Sigmoid colon (tissue), 7 donors: ENCODE data around the gene NTM. TPM values are rescaled to one million over a fixed set of nuclear protein-coding genes. Genes with fewer than 3 reads are reported as not detected.

Experiments
- DNase-seq: peaks from one replicate; pipeline ENCODE4 v3.0.0-alpha.2; 2019
- H3K27ac ChIP-seq, 4 donors: fragments of 200-600 bp; sonication (generic); one replicate each; pipeline ENCODE4 v1.5.1; 2016 to 2019; ENCODE audit warnings: mild to moderate bottlenecking in 1 of 4
- H3K27me3 ChIP-seq, 3 donors: fragments of 200-600 bp; sonication (generic); one replicate each; pipeline ENCODE4 v1.5.1; 2019; ENCODE audit warnings: mild to moderate bottlenecking in 1 of 3
- H3K36me3 ChIP-seq, 4 donors: fragments of 200-600 bp; sonication (generic); one replicate each; pipeline ENCODE4 v1.5.1; 2016 to 2019
- H3K4me1 ChIP-seq, 4 donors: fragments of 200-600 bp; sonication (generic); one replicate each; pipeline ENCODE4 v1.5.1; 2017 to 2019
- H3K4me3 ChIP-seq, 4 donors: fragments of 200-600 bp; sonication (generic); one replicate each; pipeline ENCODE4 v1.5.1; 2017 to 2019; ENCODE audit warnings: mild to moderate bottlenecking in 2 of 4, moderate library complexity in 1 of 4
- H3K9me3 ChIP-seq, 4 donors: fragments of 200-600 bp in 3 of 4; sonication (generic) in 3 of 4; one replicate each; pipeline versions ENCODE4 v1.5.1 to v1.6.1; 2013 to 2019
- EP300 ChIP-seq, 4 donors: sonication (generic); formaldehyde crosslinking; IDR thresholded peaks; one replicate each; pipeline ENCODE4 v1.6.1; 2017; ENCODE audit warnings: antibody characterized with exemption in 4 of 4
- POLR2A ChIP-seq, 2 donors: fragments of 450-650 bp; IDR thresholded peaks; one replicate each; pipeline ENCODE4 v1.6.1; 2016; ENCODE audit warnings: antibody characterized with exemption in 2 of 2, mild to moderate bottlenecking in 2 of 2, moderate library complexity in 2 of 2
- POLR2AphosphoS5 ChIP-seq, 4 donors: sonication (generic); formaldehyde crosslinking; IDR thresholded peaks; one replicate each; pipeline ENCODE4 v1.6.1; 2017; ENCODE audit warnings: antibody characterized with exemption in 4 of 4
- WGBS, 2 donors: extraction: QIAGEN DNeasy Blood & Tissue Kit; methylation state at CpG; one replicate each; pipeline ENCODE4 v1.1.7; 2013; 5-methylcytosine and 5-hydroxymethylcytosine counted together
- intact Hi-C: fragments of 100-400 bp; cut with DNase I; formaldehyde crosslinking; loops from one replicate; pipeline ENCODE4 v1.15.1; 2023
- polyA plus RNA-seq, 3 donors: library from polyadenylated mRNA; stranded (reverse); fragments of 200-250 nt; gene quantifications; one replicate each; pipeline ENCODE4 v1.2.3, GENCODE V29; 2013
- total RNA-seq, 4 donors: library from RNA; depleted of rRNA; stranded (reverse); fragments of >200 nt; gene quantifications; one replicate each; pipeline ENCODE4 v1.1.0, GENCODE V29; 2016
- TF ChIP-seq, protein P1 (sequence below), 4 experiments: fragments of 450-650 bp in 3 of 4; fragments of 200-600 bp in 1 of 4; IDR thresholded peaks; one replicate each; pipeline ENCODE4 v1.5.1; 2016 to 2019; ENCODE audit warnings: antibody characterized with exemption in 4 of 4, mild to moderate bottlenecking in 3 of 4, moderate library complexity in 2 of 4
- donor health status: healthy with polysubstance abuse.
- donor health status: Bipolar disorder and iron deficiency.
- donor health status: healthy.

The NTM gene
- total and polyA plus RNA-seq, 7 donors = 0.96 to 18.3 (median 6.4) TPM; not detected in 1

- H3K36me3 ChIP-seq = no peaks in the 10 kb centered on the region
- intact Hi-C loops = no loop called here
- H3K27me3 ChIP-seq = no peaks in the 10 kb centered on the region
- TF ChIP-seq EP300 (IDR thresholded peaks at IDR 0.05) = no peak
- TF ChIP-seq, protein P1, sequence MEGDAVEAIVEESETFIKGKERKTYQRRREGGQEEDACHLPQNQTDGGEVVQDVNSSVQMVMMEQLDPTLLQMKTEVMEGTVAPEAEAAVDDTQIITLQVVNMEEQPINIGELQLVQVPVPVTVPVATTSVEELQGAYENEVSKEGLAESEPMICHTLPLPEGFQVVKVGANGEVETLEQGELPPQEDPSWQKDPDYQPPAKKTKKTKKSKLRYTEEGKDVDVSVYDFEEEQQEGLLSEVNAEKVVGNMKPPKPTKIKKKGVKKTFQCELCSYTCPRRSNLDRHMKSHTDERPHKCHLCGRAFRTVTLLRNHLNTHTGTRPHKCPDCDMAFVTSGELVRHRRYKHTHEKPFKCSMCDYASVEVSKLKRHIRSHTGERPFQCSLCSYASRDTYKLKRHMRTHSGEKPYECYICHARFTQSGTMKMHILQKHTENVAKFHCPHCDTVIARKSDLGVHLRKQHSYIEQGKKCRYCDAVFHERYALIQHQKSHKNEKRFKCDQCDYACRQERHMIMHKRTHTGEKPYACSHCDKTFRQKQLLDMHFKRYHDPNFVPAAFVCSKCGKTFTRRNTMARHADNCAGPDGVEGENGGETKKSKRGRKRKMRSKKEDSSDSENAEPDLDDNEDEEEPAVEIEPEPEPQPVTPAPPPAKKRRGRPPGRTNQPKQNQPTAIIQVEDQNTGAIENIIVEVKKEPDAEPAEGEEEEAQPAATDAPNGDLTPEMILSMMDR (IDR thresholded peaks at IDR 0.05) = no peak
- TF ChIP-seq POLR2A (IDR thresholded peaks at IDR 0.05) = no peak
- TF ChIP-seq POLR2AphosphoS5 (IDR thresholded peaks at IDR 0.05) = no peak
- no peak overlapping the region for H3K4me3 ChIP-seq
- no peaks in the 10 kb centered on the region for H3K4me1 ChIP-seq
- no peak overlapping the region for H3K27ac ChIP-seq
- 81 to 85% methylated on average over 3 of the region's 3 CpGs for WGBS, 2 donors
- H3K9me3 ChIP-seq = no peaks in the 10 kb centered on the region
- DNase-seq = no peak
These were observed 787.7 kb downstream of the NTM start for GRCh38 chr11:132158091-132158490.

DNA sequence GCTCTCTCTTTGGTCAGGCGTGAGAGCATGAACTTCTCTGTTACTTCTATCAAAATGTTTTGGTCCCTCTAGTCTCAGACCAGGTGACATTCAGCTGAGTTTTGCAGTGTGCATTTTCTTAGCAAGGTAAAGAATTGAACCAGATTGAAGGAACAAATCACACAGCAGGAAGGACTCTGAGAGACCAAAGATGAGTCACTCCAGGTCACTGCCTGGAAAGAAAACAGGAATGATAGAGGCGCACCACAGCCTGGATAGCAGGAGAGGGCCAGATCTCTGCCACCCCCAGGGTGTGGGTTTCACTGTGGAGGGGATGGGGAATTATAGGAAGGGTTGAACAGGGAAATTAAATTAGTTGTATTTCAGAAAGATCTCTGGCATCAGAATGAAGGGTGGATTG is 788.3 kb downstream of the NTM start:
- Histone ChIP-seq H3K4me3 (no peak overlapping the region), H3K27me3 (no peaks in the 10 kb centered on the region), H3K9me3 (no peaks in the 10 kb centered on the region), H3K4me1 (no peaks in the 10 kb centered on the region), H3K36me3 (no peaks in the 10 kb centered on the region), H3K27ac (no peak overlapping the region)
- TF ChIP-seq EP300 (IDR thresholded peaks at IDR 0.05) (no peak), POLR2A (IDR thresholded peaks at IDR 0.05) (no peak)
- DNase-seq = no peak
- intact Hi-C loops = no loop called here
- 88% methylated on average over 2 of the region's 2 CpGs for WGBS, 2 donors

DNA sequence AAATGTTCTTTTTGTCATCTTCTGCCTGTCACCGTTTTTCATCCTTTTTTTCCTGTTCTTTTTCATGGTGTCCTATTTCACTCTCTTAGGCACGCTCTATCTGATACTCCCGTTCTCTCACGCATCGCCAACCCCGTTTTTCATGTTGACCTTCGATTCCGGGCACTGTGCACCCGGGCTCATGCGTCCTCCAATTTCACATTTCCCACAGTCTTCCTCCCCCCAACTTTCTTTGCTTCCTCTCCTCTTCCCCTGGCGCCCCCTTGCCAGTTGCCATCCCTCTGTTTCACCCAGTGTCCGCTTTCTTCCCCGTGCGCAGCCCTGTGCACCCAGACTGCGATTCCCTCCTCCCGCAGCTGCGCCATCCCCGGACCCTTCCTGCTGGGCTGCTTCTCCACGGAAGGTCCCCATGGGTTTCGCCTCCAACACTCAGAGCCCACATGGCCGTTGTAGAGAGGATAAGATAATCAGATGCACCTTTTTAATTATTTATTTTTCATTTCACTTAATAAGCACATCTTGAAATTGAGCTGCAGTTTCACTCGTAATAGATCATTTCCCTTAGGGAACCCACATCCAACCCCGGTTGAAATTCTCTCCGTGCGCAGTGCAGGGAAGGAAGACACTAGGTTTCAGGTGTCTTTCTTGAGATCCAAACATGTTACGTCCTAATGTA is 791.1 kb downstream of the NTM start:
- WGBS, 2 donors = 92 to 94% methylated on average over 26 of the region's 26 CpGs
- Histone ChIP-seq H3K36me3 (no peaks in the 10 kb centered on the region), H3K9me3 (no peaks in the 10 kb centered on the region), H3K4me3 (no peak overlapping the region), H3K27ac (no peak overlapping the region), H3K27me3 (no peaks in the 10 kb centered on the region), H3K4me1 (no peaks in the 10 kb centered on the region)
- no peak for DNase-seq
- TF ChIP-seq POLR2A (IDR thresholded peaks at IDR 0.05) (no peak), EP300 (IDR thresholded peaks at IDR 0.05) (no peak), POLR2AphosphoS5 (IDR thresholded peaks at IDR 0.05) (no peak)
- TF ChIP-seq, protein P1 (IDR thresholded peaks at IDR 0.05) = no peak
- intact Hi-C loops = no loop called here

- 60 to 77% methylated on average over 3 of the region's 3 CpGs for WGBS, 2 donors
- intact Hi-C loops = no loop called here
These were observed 798.0 kb downstream of the NTM start for GRCh38 chr11:132168344-132168981.

DNA sequence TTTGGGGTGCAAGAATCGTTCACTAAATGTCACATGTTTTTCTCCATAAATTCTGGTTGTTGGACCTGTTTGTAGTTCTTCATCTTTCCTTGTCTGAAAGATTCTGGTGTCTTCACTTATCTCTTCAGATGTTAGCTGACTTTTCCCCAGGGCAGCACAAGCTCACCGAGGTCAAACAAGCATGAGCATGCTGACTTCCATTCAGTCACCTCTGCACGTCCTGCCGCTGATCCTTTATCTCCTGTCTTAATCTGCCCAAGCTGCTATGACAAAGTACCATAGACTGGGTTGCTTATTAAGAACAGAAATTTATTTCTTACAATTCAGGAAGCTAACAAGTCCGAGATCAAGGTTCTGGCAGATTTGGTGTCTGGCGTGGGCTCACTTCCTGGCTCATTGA is 800.6 kb downstream of the NTM start:
- Histone ChIP-seq H3K27me3 (no peaks in the 10 kb centered on the region), H3K27ac (no peak overlapping the region), H3K4me3 (no peak overlapping the region), H3K36me3 (no peaks in the 10 kb centered on the region), H3K4me1 (no peaks in the 10 kb centered on the region), H3K9me3 (no peaks in the 10 kb centered on the region)
- TF ChIP-seq, protein P1 (IDR thresholded peaks at IDR 0.05) = no peak
- TF ChIP-seq EP300 (IDR thresholded peaks at IDR 0.05) (no peak), POLR2AphosphoS5 (IDR thresholded peaks at IDR 0.05) (no peak), POLR2A (IDR thresholded peaks at IDR 0.05) (no peak)
- whole genome bisulfite sequencing, 2 donors = 82 to 85% methylated on average over 6 of the region's 6 CpGs
- intact Hi-C loops = no loop called here
- no peak for DNase-seq

More at GRCh38 chr11:132168344-132168981, 798.0 kb downstream of the NTM start:
- H3K4me3 ChIP-seq = no peak overlapping the region
- no peak for TF ChIP-seq POLR2A (IDR thresholded peaks at IDR 0.05)
- no peak for TF ChIP-seq POLR2AphosphoS5 (IDR thresholded peaks at IDR 0.05)
- TF ChIP-seq, protein P1 (IDR thresholded peaks at IDR 0.05) = no peak
- no peak for TF ChIP-seq EP300 (IDR thresholded peaks at IDR 0.05)
- no peaks in the 10 kb centered on the region for H3K36me3 ChIP-seq
- H3K4me1 ChIP-seq = no peaks in the 10 kb centered on the region
- H3K27ac ChIP-seq = no peak overlapping the region
- H3K27me3 ChIP-seq = no peaks in the 10 kb centered on the region
- H3K9me3 ChIP-seq = no peaks in the 10 kb centered on the region
- DNase-seq = no peak
